Measurements from ENCODE around the gene ETF1. TPM values are rescaled to one million over a fixed set of nuclear protein-coding genes. Genes with fewer than 3 reads are reported as not detected.

Gene ETF1
- total and polyA plus RNA-seq, 9 of the 15 experiments (the other 6 are each of a cell fraction or from before 2014, with no cell fraction given): 53.7 to 209 (median 164) TPM

GRCh38 chr5:138467711-138468132 is 75.3 kb downstream of the ETF1 start (continued):
- no peak for TF ChIP-seq THAP7 (CRISPR knock-in tag; IDR thresholded peaks at IDR 0.05)
- TF ChIP-seq GTF2F1 (IDR thresholded peaks at IDR 0.05; ENCODE audit: low read depth, low read length): peak; percentile 41; the same call in 1 of the 2 replicates
- no peak for TF ChIP-seq CCNT2 (IDR thresholded peaks at IDR 0.05; ENCODE audit: borderline replicate concordance, extremely low read depth, insufficient read length, low read depth, low read length)
- peak; percentile 92 for TF ChIP-seq SIRT6 (IDR thresholded peaks at IDR 0.05; ENCODE audit: low read depth, low read length)
- TF ChIP-seq ZNF778 (CRISPR knock-in tag; IDR thresholded peaks at IDR 0.05): no peak
- no peak for TF ChIP-seq MCM3 (IDR thresholded peaks at IDR 0.05)
- no peak for TF ChIP-seq HMGN3 (IDR thresholded peaks at IDR 0.05; ENCODE audit: borderline replicate concordance, extremely low read depth, insufficient read length, low read depth, low read length)
- TF ChIP-seq HES1 (IDR thresholded peaks at IDR 0.05; ENCODE audit: low read depth): no peak
- no peak for TF ChIP-seq CBX3 (IDR thresholded peaks at IDR 0.05; ENCODE audit: borderline replicate concordance in 1 of 2, low read length in 2 of 2)
- TF ChIP-seq ATF2 (CRISPR knock-in tag; IDR thresholded peaks at IDR 0.05): no peak
- no peak for TF ChIP-seq CEBPB (tag; IDR thresholded peaks at IDR 0.05)
- TF ChIP-seq KDM4B (IDR thresholded peaks at IDR 0.05; ENCODE audit: borderline replicate concordance in 2 of 2, low read depth in 1 of 2): no peak
- no peak for TF ChIP-seq TGIF2 (CRISPR knock-in tag; IDR thresholded peaks at IDR 0.05)
- no peak for TF ChIP-seq ARID3B (CRISPR knock-in tag; IDR thresholded peaks at IDR 0.05; ENCODE audit: borderline replicate concordance)
- peak; percentile 16; the same call in 1 of the 2 replicates for TF ChIP-seq EP400 (IDR thresholded peaks at IDR 0.05)
- no peak for TF ChIP-seq MAFK (IDR thresholded peaks at IDR 0.05; ENCODE audit: low read length)
- TF ChIP-seq ZNF3 (CRISPR knock-in tag; IDR thresholded peaks at IDR 0.05): no peak
- TF ChIP-seq BCOR (IDR thresholded peaks at IDR 0.05): no peak
- TF ChIP-seq TAF7 (tag; IDR thresholded peaks at IDR 0.05): no peak
- TF ChIP-seq PRMT5 (CRISPR knock-in tag; IDR thresholded peaks at IDR 0.05): no peak
- TF ChIP-seq NFE2L1 (tag; IDR thresholded peaks at IDR 0.05; ENCODE audit: borderline replicate concordance, low read depth): no peak
- TF ChIP-seq YBX1 (IDR thresholded peaks at IDR 0.05): no peak
- 0 out of 2 replicates have a peak, but pooled peaks have one; percentile 6 for TF ChIP-seq LCOR (CRISPR knock-in tag; IDR thresholded peaks at IDR 0.05)
- peak; percentile 99 for TF ChIP-seq SUPT5H (IDR thresholded peaks at IDR 0.05)
- no peak for TF ChIP-seq MCM2 (IDR thresholded peaks at IDR 0.05; ENCODE audit: low read depth)
- TF ChIP-seq ETV5 (CRISPR knock-in tag; IDR thresholded peaks at IDR 0.05; ENCODE audit: low read depth): no peak; the same call in 1 of the 2 replicates
